HTR-8/SVneo (cell line): ENCODE data around the gene CDH4.

Source experiments
- DNase-seq: peaks from one replicate; pipeline ENCODE4 v3.0.0; 2011; ENCODE audit warnings: low spot score, mixed read lengths; ENCODE audit not compliant: insufficient read length
- FAIRE-seq: peaks from 2 replicates; lab custom pipeline; 2011; peaks lifted over from hg19 to GRCh38; lab: Jason Lieb, UNC

The CDH4 gene

GRCh38 chr20:61699495-61700374 lies 447.7 kb downstream of the CDH4 start:
- no peak for DNase-seq
- peak; percentile 65 for FAIRE-seq

- peak; percentile 69 for FAIRE-seq
Measured at GRCh38 chr20:61700595-61701140, 448.6 kb downstream of the CDH4 start.

GRCh38 chr20:61701401-61701800 lies 449.3 kb downstream of the CDH4 start:
- DNase-seq, result no peak
- FAIRE-seq, result peak; percentile 66

More at GRCh38 chr20:61700595-61701140, 448.6 kb downstream of the CDH4 start:
- no peak for DNase-seq

- no peak for DNase-seq
- FAIRE-seq, result peak; percentile 63
Measured at GRCh38 chr20:61701802-61702201, 449.7 kb downstream of the CDH4 start.

GRCh38 chr20:61702246-61702645 lies 450.2 kb downstream of the CDH4 start:
- DNase-seq (no peak), FAIRE-seq (no peak)

- DNase-seq (no peak), FAIRE-seq (peak; percentile 74)
Measured at GRCh38 chr20:61704661-61705060, 452.6 kb downstream of the CDH4 start.

- FAIRE-seq (no peak), DNase-seq (no peak)
Measured at GRCh38 chr20:61705386-61706258, 453.6 kb downstream of the CDH4 start.

- no peak for DNase-seq
- FAIRE-seq, result peak; percentile 57
Measured at GRCh38 chr20:61706259-61706961, 454.3 kb downstream of the CDH4 start.

GRCh38 chr20:61708891-61709290 lies 456.8 kb downstream of the CDH4 start:
- FAIRE-seq (peak; percentile 65), DNase-seq (no peak)

- no peak for DNase-seq
- FAIRE-seq, result no peak
Measured at GRCh38 chr20:61710108-61710507, 458.0 kb downstream of the CDH4 start.

- FAIRE-seq (peak; percentile 79), DNase-seq (no peak)
Measured at GRCh38 chr20:61712688-61713087, 460.6 kb downstream of the CDH4 start.

GRCh38 chr20:61718361-61719005 lies 466.4 kb downstream of the CDH4 start:
- FAIRE-seq (peak; percentile 62), DNase-seq (no peak)

GRCh38 chr20:61719691-61720347 lies 467.8 kb downstream of the CDH4 start:
- peak; percentile 28 for FAIRE-seq
- no peak for DNase-seq

GRCh38 chr20:61720348-61720696 lies 468.3 kb downstream of the CDH4 start:
- DNase-seq (no peak), FAIRE-seq (no peak)

GRCh38 chr20:61722146-61722678 lies 470.2 kb downstream of the CDH4 start:
- FAIRE-seq, result peak; percentile 40

GRCh38 chr20:61723529-61724257 lies 471.6 kb downstream of the CDH4 start:
- DNase-seq (no peak), FAIRE-seq (no peak)

More at GRCh38 chr20:61722146-61722678, 470.2 kb downstream of the CDH4 start:
- no peak for DNase-seq

- DNase-seq (no peak), FAIRE-seq (no peak)
Measured at GRCh38 chr20:61724376-61724775, 472.3 kb downstream of the CDH4 start.

- FAIRE-seq, result peak; percentile 44
- no peak for DNase-seq
Measured at GRCh38 chr20:61725145-61725544, 473.1 kb downstream of the CDH4 start.
